OCI-LY7 (cell line): ENCODE measurements around the gene ZNF697.
"Not testable (repeated sequence)": the region's sequence is repeated elsewhere in the genome, so short reads cannot be mapped to it uniquely, and the experiment has no call there.

Source experiments
- EZH2phosphoT487 ChIP-seq: fragments of 200-600 bp; sonication (generic); IDR thresholded peaks from 2 replicates; pipeline ENCODE4 v1.6.1; 2018; ENCODE audit warnings: low read depth, borderline replicate concordance, mild to moderate bottlenecking, mixed run types, antibody characterized with exemption, low read length, moderate library complexity, mixed read lengths
- TF ChIP-seq, protein P1 (sequence below): fragments of 200-600 bp; sonication (generic); conservative IDR thresholded peaks from 2 replicates; pipeline ENCODE4 v1.5.1; 2014; ENCODE audit warnings: mild to moderate bottlenecking, antibody characterized with exemption, low read length, moderate library complexity, mixed read lengths

DNA sequence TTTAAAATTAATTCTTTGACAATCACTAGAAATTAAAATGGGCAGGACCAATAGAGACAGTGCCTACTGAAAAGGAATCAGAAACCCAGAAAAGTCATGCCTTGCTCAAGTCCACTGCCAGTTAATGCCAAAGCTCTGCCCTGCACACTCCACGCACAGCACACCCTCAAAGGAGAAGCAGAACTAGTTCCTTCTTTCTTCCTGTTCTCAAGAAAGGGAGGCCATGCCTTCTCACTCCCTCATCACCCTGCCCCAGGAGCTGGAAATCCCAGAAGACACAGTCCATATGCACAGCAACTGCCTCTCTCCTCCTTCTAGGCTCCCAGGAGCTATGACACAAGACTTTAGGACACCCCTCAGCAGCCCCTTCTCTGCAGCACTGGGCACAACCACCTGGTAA, 31.3 kb downstream of the ZNF697 start:
- TF ChIP-seq, protein P1, sequence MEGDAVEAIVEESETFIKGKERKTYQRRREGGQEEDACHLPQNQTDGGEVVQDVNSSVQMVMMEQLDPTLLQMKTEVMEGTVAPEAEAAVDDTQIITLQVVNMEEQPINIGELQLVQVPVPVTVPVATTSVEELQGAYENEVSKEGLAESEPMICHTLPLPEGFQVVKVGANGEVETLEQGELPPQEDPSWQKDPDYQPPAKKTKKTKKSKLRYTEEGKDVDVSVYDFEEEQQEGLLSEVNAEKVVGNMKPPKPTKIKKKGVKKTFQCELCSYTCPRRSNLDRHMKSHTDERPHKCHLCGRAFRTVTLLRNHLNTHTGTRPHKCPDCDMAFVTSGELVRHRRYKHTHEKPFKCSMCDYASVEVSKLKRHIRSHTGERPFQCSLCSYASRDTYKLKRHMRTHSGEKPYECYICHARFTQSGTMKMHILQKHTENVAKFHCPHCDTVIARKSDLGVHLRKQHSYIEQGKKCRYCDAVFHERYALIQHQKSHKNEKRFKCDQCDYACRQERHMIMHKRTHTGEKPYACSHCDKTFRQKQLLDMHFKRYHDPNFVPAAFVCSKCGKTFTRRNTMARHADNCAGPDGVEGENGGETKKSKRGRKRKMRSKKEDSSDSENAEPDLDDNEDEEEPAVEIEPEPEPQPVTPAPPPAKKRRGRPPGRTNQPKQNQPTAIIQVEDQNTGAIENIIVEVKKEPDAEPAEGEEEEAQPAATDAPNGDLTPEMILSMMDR: not testable (repeated sequence)
- not testable (repeated sequence) for TF ChIP-seq EZH2phosphoT487
